ENCODE results near the gene SLC39A11. TPM values are rescaled to one million over a fixed set of nuclear protein-coding genes. Genes with fewer than 3 reads are reported as not detected.

Gene SLC39A11
- total and polyA plus RNA-seq, 2 of the 13 experiments (the other 11 are each of a cell fraction or from before 2014, with no cell fraction given) = 17.2 to 31.5 TPM

- TF ChIP-seq, protein P1, sequence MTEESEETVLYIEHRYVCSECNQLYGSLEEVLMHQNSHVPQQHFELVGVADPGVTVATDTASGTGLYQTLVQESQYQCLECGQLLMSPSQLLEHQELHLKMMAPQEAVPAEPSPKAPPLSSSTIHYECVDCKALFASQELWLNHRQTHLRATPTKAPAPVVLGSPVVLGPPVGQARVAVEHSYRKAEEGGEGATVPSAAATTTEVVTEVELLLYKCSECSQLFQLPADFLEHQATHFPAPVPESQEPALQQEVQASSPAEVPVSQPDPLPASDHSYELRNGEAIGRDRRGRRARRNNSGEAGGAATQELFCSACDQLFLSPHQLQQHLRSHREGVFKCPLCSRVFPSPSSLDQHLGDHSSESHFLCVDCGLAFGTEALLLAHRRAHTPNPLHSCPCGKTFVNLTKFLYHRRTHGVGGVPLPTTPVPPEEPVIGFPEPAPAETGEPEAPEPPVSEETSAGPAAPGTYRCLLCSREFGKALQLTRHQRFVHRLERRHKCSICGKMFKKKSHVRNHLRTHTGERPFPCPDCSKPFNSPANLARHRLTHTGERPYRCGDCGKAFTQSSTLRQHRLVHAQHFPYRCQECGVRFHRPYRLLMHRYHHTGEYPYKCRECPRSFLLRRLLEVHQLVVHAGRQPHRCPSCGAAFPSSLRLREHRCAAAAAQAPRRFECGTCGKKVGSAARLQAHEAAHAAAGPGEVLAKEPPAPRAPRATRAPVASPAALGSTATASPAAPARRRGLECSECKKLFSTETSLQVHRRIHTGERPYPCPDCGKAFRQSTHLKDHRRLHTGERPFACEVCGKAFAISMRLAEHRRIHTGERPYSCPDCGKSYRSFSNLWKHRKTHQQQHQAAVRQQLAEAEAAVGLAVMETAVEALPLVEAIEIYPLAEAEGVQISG (CRISPR knock-in tag; IDR thresholded peaks at IDR 0.05) = peak; percentile 78
- no peak for TF ChIP-seq CHD4 (IDR thresholded peaks at IDR 0.05; ENCODE audit: borderline replicate concordance, low read length)
- TF ChIP-seq RELA (CRISPR knock-in tag; IDR thresholded peaks at IDR 0.05) = peak; percentile 63; the same call in 1 of the 2 replicates
These were observed 460.4 kb downstream of the SLC39A11 start (continued) for GRCh38 chr17:72631949-72632684.

- intact Hi-C loops (cut with micrococcal nuclease; ENCODE audit: unreplicated experiment) = loop anchor here (1.0 to 5.0 kb wide), 2 partner anchors 52 to 59 kb away; no protein-coding TSS in a partner anchor
- Histone ChIP-seq H3K27me3 (ENCODE audit: control insufficient read depth in 1 of 2, insufficient read depth in 2 of 2, low read length in 2 of 2) (no peaks in the 10 kb centered on the region), H3K36me3 (replicated peaks in 1 of 2; ENCODE audit: control insufficient read depth in 1 of 2, insufficient read depth in 2 of 2, low read length in 2 of 2) (no peaks in the 10 kb centered on the region), H3K27ac (ENCODE audit: extremely low read length, insufficient read depth, low read length) (peak overlapping the region; percentile 51), H3K4me2 (ENCODE audit: low read depth, low read length) (peak overlapping the region; percentile 92), H3K4me1 (ENCODE audit: insufficient read depth, low read length) (peaks cover 53% of the 10 kb centered on the region), H3K4me3 (replicated peaks in 1 of 3; ENCODE audit: insufficient read depth in 1 of 3, low read depth in 2 of 3, low read length in 3 of 3) (peak overlapping the region; percentile 41 to 68 (median 47)), H3K79me2 (ENCODE audit: insufficient read depth, low read length) (no peaks in the 10 kb centered on the region), H4K20me1 (ENCODE audit: insufficient read depth, low read length) (no peaks in the 10 kb centered on the region), H2AFZ (ENCODE audit: low read length) (no peak overlapping the region), H3K9me3 (ENCODE audit: low read length) (no peaks in the 10 kb centered on the region), H3K9ac (ENCODE audit: insufficient read depth, low read depth, low read length) (peak overlapping the region; percentile 58)
- peak; percentile 85 for DNase-seq (ENCODE audit: low spot score)
- peak; percentile 79 for ATAC-seq
- ChIA-PET CTCF (ENCODE audit: low intra/inter-chr PET ratio, low total read pairs) (interaction anchor here (1.2 kb wide), 1 partner anchor 71 kb away, joined by 4 read pairs; no protein-coding TSS in a partner anchor), POLR2A (interaction anchor here (0.7 to 5.2 kb wide), 17 partner anchors 11 to 60 kb away, joined by 3 to 48 read pairs (median 6); no protein-coding TSS in a partner anchor)
- BruUV-seq (replicated peaks) = TSS peak; percentile 90
- WGBS (ENCODE audit: low lambda C conversion rate) = 7% methylated on average over 9 of the region's 9 CpGs
- in situ Hi-C loops (cut with HindIII; ENCODE audit: extremely low pct_ligation_motif_present, low pct_unique_long_range_greater_than_20kb) = no loop called here
- FAIRE-seq = no peak
- TF ChIP-seq ZNF138 (CRISPR knock-in tag; IDR thresholded peaks at IDR 0.05; ENCODE audit: low read depth) (no peak), HMG20A (CRISPR knock-in tag; IDR thresholded peaks at IDR 0.05; ENCODE audit: borderline replicate concordance) (peak; percentile 16; the same call in 1 of the 2 replicates), BORCS8-MEF2B (CRISPR knock-in tag; IDR thresholded peaks at IDR 0.05) (no peak), ZNF784 (CRISPR knock-in tag; IDR thresholded peaks at IDR 0.05; ENCODE audit: borderline replicate concordance) (no peak), TCF7 (IDR thresholded peaks at IDR 0.05; ENCODE audit: low read depth) (no peak), ZNF709 (CRISPR knock-in tag; IDR thresholded peaks at IDR 0.05) (no peak), RFXANK (CRISPR knock-in tag; IDR thresholded peaks at IDR 0.05) (no peak), ELF3 (CRISPR knock-in tag; IDR thresholded peaks at IDR 0.05) (no peak), PCBP1 (IDR thresholded peaks at IDR 0.05; ENCODE audit: borderline replicate concordance, low read depth, low read length) (no peak)
- TF ChIP-seq, protein P2, sequence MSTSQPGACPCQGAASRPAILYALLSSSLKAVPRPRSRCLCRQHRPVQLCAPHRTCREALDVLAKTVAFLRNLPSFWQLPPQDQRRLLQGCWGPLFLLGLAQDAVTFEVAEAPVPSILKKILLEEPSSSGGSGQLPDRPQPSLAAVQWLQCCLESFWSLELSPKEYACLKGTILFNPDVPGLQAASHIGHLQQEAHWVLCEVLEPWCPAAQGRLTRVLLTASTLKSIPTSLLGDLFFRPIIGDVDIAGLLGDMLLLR (CRISPR knock-in tag; IDR thresholded peaks at IDR 0.05) = no peak
These were observed 460.9 kb downstream of the SLC39A11 start for GRCh38 chr17:72631568-72631948.

All from HepG2 (cell line).